Esophagus muscularis mucosa (tissue), 3 donors: Measurements from ENCODE around the gene MACROD2.

Source experiments
- CTCF ChIP-seq, 3 experiments: fragments of 200-600 bp in 2 of 3; fragments of 450-650 bp in 1 of 3; sonication (generic) in 2 of 3; IDR thresholded peaks; one replicate each; pipeline ENCODE4 v1.5.1; 2017 to 2019; ENCODE audit warnings: antibody characterized with exemption in 3 of 3, mild to moderate bottlenecking in 2 of 3, moderate library complexity in 1 of 3
- POLR2A ChIP-seq: fragments of 450-650 bp; IDR thresholded peaks from one replicate; pipeline ENCODE4 v1.6.1; 2017; ENCODE audit warnings: antibody characterized with exemption, moderate library complexity, mild to moderate bottlenecking, low read depth
- POLR2AphosphoS5 ChIP-seq, 2 donors: sonication (generic); formaldehyde crosslinking; IDR thresholded peaks; one replicate each; pipeline ENCODE4 v1.6.1; 2017; ENCODE audit warnings: antibody characterized with exemption in 2 of 2

- TF ChIP-seq POLR2A (no peak), CTCF (IDR thresholded peaks at IDR 0.05) (no peak), POLR2AphosphoS5 (IDR thresholded peaks at IDR 0.05) (no peak)
These were observed 620.7 kb downstream of the MACROD2 start for GRCh38 chr20:14616003-14616402.
